HepG2 (cell line): ENCODE data around the gene COMT. TPM values are rescaled to one million over a fixed set of nuclear protein-coding genes. Genes with fewer than 3 reads are reported as not detected.

Source experiments
- ARHGAP35 ChIP-seq: sonication (generic); formaldehyde crosslinking; IDR thresholded peaks from 2 replicates; pipeline ENCODE4 v1.9.0; 2022; ENCODE audit warnings: mild to moderate bottlenecking, inconsistent platforms, moderate library complexity, missing genetic modification reagents, borderline replicate concordance
- GZF1 ChIP-seq: sonication (generic); formaldehyde crosslinking; IDR thresholded peaks from 2 replicates; pipeline ENCODE4 v1.5.1; 2020; ENCODE audit warnings: mild to moderate bottlenecking, missing genetic modification reagents
- HOMEZ ChIP-seq: IDR thresholded peaks from 2 replicates; pipeline ENCODE4 v1.6.1; 2016; ENCODE audit warnings: low read depth
- MTERF4 ChIP-seq: sonication (generic); formaldehyde crosslinking; IDR thresholded peaks from 2 replicates; pipeline ENCODE4 v1.8.0; 2023; ENCODE audit warnings: mild to moderate bottlenecking, missing genetic modification reagents
- RNF219 ChIP-seq: sonication (generic); formaldehyde crosslinking; IDR thresholded peaks from 2 replicates; pipeline ENCODE4 v1.5.0; 2020; ENCODE audit warnings: mild to moderate bottlenecking, missing genetic modification reagents
- SOX13 ChIP-seq, 3 experiments: fragments of 450-650 bp in 1 of 3; sonication (generic) in 1 of 3; formaldehyde crosslinking in 1 of 3; IDR thresholded peaks in 2 of 3; conservative IDR thresholded peaks in 1 of 3; 2 replicates each; pipeline versions ENCODE4 v1.5.0 to v1.6.1; 2016 to 2020; ENCODE audit warnings: antibody characterized with exemption in 1 of 3, mild to moderate bottlenecking in 1 of 3, missing compliant biosample characterization in 1 of 3, missing genetic modification reagents in 1 of 3, moderate library complexity in 1 of 3
- SP4 ChIP-seq: sonication (generic); formaldehyde crosslinking; IDR thresholded peaks from 2 replicates; pipeline ENCODE4 v1.8.1; 2023; ENCODE audit warnings: mild to moderate bottlenecking, missing genetic modification reagents
- SP5 ChIP-seq: IDR thresholded peaks from 2 replicates; pipeline ENCODE4 v1.6.1; 2016; ENCODE audit warnings: low read depth, borderline replicate concordance
- UBTF ChIP-seq: sonication (generic); formaldehyde crosslinking; IDR thresholded peaks from 2 replicates; pipeline ENCODE4 v1.4.0; 2020; ENCODE audit warnings: mild to moderate bottlenecking, missing genetic modification reagents
- ZFP41 ChIP-seq: sonication (generic); formaldehyde crosslinking; IDR thresholded peaks from 2 replicates; pipeline ENCODE4 v1.4.0; 2020; ENCODE audit warnings: mild to moderate bottlenecking, missing genetic modification reagents, borderline replicate concordance
- ZNF816 ChIP-seq: sonication (generic); formaldehyde crosslinking; IDR thresholded peaks from 2 replicates; pipeline ENCODE4 v1.8.0; 2022; ENCODE audit warnings: missing genetic modification reagents, mild to moderate bottlenecking, borderline replicate concordance
- polyA plus RNA-seq, 8 experiments: library from polyadenylated mRNA; depleted of rRNA in 3 of 8; stranded (reverse) in 7 of 8; unstranded in 1 of 8; fragments of >200 nt; fragmentation: Illumina TruSeq in 4 of 8; extraction: Trizol in 4 of 8; gene quantifications; 2 replicates each; pipeline versions ENCODE4 v1.2.1 to v1.2.3, GENCODE V29; 2011 to 2016; ENCODE audit warnings: low read depth in 4 of 8, missing spikeins in 1 of 8, mixed read lengths in 1 of 8; ENCODE audit not compliant: insufficient read depth in 1 of 8
- total RNA-seq, 5 experiments: library from RNA; depleted of rRNA; stranded (reverse); fragments of >200 nt; fragmentation: Illumina TruSeq; extraction: Trizol; gene quantifications; 2 replicates each; pipeline ENCODE4 v1.2.3, GENCODE V29; 2016; ENCODE audit warnings: low read depth in 1 of 5
- TF ChIP-seq, protein P1 (sequence below): sonication (generic); formaldehyde crosslinking; IDR thresholded peaks from 2 replicates; pipeline ENCODE4 v1.4.0; 2020; ENCODE audit warnings: missing genetic modification reagents, borderline replicate concordance
- TF ChIP-seq, protein P2 (sequence below): sonication (generic); formaldehyde crosslinking; IDR thresholded peaks from 2 replicates; pipeline ENCODE4 v1.5.1; 2020; ENCODE audit warnings: mild to moderate bottlenecking, missing genetic modification reagents, moderate library complexity

COMT gene
- total and polyA plus RNA-seq, 2 of the 13 experiments (the other 11 are each of a cell fraction or from before 2014, with no cell fraction given): 156 to 162 TPM

GRCh38 chr22:19986410-19987341, 45.1 kb downstream of the COMT start (continued):
- TF ChIP-seq HOMEZ (CRISPR knock-in tag): no peak
- peak; percentile 44; the same call in 1 of the 2 replicates for TF ChIP-seq ARHGAP35 (CRISPR knock-in tag)
- TF ChIP-seq, protein P1, sequence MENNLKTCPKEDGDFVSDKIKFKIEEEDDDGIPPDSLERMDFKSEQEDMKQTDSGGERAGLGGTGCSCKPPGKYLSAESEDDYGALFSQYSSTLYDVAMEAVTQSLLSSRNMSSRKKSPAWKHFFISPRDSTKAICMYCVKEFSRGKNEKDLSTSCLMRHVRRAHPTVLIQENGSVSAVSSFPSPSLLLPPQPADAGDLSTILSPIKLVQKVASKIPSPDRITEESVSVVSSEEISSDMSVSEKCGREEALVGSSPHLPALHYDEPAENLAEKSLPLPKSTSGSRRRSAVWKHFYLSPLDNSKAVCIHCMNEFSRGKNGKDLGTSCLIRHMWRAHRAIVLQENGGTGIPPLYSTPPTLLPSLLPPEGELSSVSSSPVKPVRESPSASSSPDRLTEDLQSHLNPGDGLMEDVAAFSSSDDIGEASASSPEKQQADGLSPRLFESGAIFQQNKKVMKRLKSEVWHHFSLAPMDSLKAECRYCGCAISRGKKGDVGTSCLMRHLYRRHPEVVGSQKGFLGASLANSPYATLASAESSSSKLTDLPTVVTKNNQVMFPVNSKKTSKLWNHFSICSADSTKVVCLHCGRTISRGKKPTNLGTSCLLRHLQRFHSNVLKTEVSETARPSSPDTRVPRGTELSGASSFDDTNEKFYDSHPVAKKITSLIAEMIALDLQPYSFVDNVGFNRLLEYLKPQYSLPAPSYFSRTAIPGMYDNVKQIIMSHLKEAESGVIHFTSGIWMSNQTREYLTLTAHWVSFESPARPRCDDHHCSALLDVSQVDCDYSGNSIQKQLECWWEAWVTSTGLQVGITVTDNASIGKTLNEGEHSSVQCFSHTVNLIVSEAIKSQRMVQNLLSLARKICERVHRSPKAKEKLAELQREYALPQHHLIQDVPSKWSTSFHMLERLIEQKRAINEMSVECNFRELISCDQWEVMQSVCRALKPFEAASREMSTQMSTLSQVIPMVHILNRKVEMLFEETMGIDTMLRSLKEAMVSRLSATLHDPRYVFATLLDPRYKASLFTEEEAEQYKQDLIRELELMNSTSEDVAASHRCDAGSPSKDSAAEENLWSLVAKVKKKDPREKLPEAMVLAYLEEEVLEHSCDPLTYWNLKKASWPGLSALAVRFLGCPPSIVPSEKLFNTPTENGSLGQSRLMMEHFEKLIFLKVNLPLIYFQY (CRISPR knock-in tag): no peak
- TF ChIP-seq, protein P2, sequence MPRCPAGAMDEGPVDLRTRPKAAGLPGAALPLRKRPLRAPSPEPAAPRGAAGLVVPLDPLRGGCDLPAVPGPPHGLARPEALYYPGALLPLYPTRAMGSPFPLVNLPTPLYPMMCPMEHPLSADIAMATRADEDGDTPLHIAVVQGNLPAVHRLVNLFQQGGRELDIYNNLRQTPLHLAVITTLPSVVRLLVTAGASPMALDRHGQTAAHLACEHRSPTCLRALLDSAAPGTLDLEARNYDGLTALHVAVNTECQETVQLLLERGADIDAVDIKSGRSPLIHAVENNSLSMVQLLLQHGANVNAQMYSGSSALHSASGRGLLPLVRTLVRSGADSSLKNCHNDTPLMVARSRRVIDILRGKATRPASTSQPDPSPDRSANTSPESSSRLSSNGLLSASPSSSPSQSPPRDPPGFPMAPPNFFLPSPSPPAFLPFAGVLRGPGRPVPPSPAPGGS (CRISPR knock-in tag): no peak
- TF ChIP-seq SOX13 (IDR thresholded peaks at IDR 0.05): no peak
- peak in 1 of 2 experiments; percentile 4; a peak in 1 of 4 replicates for TF ChIP-seq SOX13 (CRISPR knock-in tag; conservative IDR thresholded peaks at IDR 0.05 in 1 of 2, IDR thresholded peaks at IDR 0.05 in 1 of 2)
- TF ChIP-seq ZFP41 (CRISPR knock-in tag): no peak
- TF ChIP-seq GZF1: no peak
- peak; percentile 48; the same call in 1 of the 2 replicates for TF ChIP-seq UBTF (CRISPR knock-in tag)
- TF ChIP-seq SP4 (CRISPR knock-in tag): peak; percentile 52
- TF ChIP-seq RNF219 (CRISPR knock-in tag): no peak
- TF ChIP-seq ZNF816 (CRISPR knock-in tag): no peak
- TF ChIP-seq SP5: no peak
- no peak for TF ChIP-seq MTERF4 (CRISPR knock-in tag)
